CD4-positive, alpha-beta T cell (primary cell): ENCODE measurements around the gene FXYD3. TPM values are rescaled to one million over a fixed set of nuclear protein-coding genes. Genes with fewer than 3 reads are reported as not detected.

Source experiments
- ATAC-seq: fragments of 200-7000 bp; cut with Tn5 transposase; one replicate; pipeline ENCODE4 v1.10.0; 2022; ENCODE audit warnings: mild to moderate bottlenecking; ENCODE audit not compliant: poor library complexity
- CTCF ChIA-PET: fragments of 350-600 bp; sonication (Branson Sonifier 250); formaldehyde crosslinking; loops from one replicate; lab custom pipeline; 2021; ENCODE audit warnings: antibody characterized with exemption, inconsistent platforms; lab: Charles Lee
- POLR2A ChIA-PET: fragments of 350-600 bp; sonication (Branson Sonifier 250); formaldehyde crosslinking; loops from one replicate; lab custom pipeline; 2021; ENCODE audit warnings: antibody characterized with exemption, inconsistent platforms; lab: Charles Lee
- DNase-seq, 14 experiments: peaks; one replicate each; pipeline ENCODE4 v3.0.0-alpha.2; 2013 to 2020; ENCODE audit warnings: mixed read lengths in 2 of 14
- H3K27ac ChIP-seq, 2 donors: one replicate each; pipeline versions ENCODE4 v1.5.1 to v1.7.0; 2013; ENCODE audit warnings: low read length in 2 of 2, low read depth in 1 of 2, mild to moderate bottlenecking in 1 of 2
- H3K27me3 ChIP-seq, 2 experiments: 1 replicate in 1 of 2; 2 replicates in 1 of 2; pipeline versions ENCODE4 v1.6.1 to v1.7.0; 2013; ENCODE audit warnings: low read length in 2 of 2, control low read depth in 1 of 2, mild to moderate bottlenecking in 1 of 2, moderate library complexity in 1 of 2; ENCODE audit not compliant: insufficient read depth in 2 of 2, control insufficient read depth in 1 of 2
- H3K36me3 ChIP-seq: one replicate; pipeline ENCODE4 v1.6.1; 2013; ENCODE audit warnings: low read length, control low read depth; ENCODE audit not compliant: insufficient read depth
- H3K4me1 ChIP-seq: one replicate; pipeline ENCODE4 v1.6.1; 2013; ENCODE audit warnings: low read length, control low read depth; ENCODE audit not compliant: insufficient read depth
- H3K4me3 ChIP-seq: one replicate; pipeline ENCODE4 v1.5.1; 2013; ENCODE audit warnings: mild to moderate bottlenecking, low read length, moderate library complexity
- H3K9me3 ChIP-seq, 2 experiments: 1 replicate in 1 of 2; 2 replicates in 1 of 2; pipeline versions ENCODE4 v1.6.1 to v1.7.0; 2013; ENCODE audit warnings: low read length in 2 of 2, mild to moderate bottlenecking in 2 of 2, control low read depth in 1 of 2, moderate library complexity in 1 of 2; ENCODE audit not compliant: control insufficient read depth in 1 of 2, insufficient read depth in 1 of 2
- H3K27ac Mint-ChIP-seq: one replicate; pipeline ENCODE4 v1.8.0; 2020; ENCODE audit warnings: mixed read lengths
- H3K27me3 Mint-ChIP-seq: one replicate; pipeline ENCODE4 v1.8.0; 2021; ENCODE audit warnings: mixed read lengths
- H3K36me3 Mint-ChIP-seq: one replicate; pipeline ENCODE4 v1.8.0; 2021; ENCODE audit warnings: low read depth, mixed read lengths
- H3K4me1 Mint-ChIP-seq: one replicate; pipeline ENCODE4 v1.8.0; 2021; ENCODE audit warnings: low read depth, mixed read lengths
- H3K4me3 Mint-ChIP-seq: one replicate; pipeline ENCODE4 v1.8.0; 2020; ENCODE audit warnings: mild to moderate bottlenecking, mixed read lengths
- H3K9me3 Mint-ChIP-seq: one replicate; pipeline ENCODE4 v1.8.0; 2020; ENCODE audit warnings: mixed read lengths
- intact Hi-C, 2 experiments: fragments of 100-400 bp; cut with DNase I in 1 of 2; cut with micrococcal nuclease in 1 of 2; formaldehyde crosslinking; loops; one replicate each; pipeline versions ENCODE4 v1.15.1 to v1.9.0; 2023 to 2025; cut with DNase I, micrococcal nuclease
- total RNA-seq, 174 experiments: library from RNA in 2 of 174; stranded (reverse) in 2 of 174; gene quantifications; one replicate each; pipeline ENCODE4 v1.2.3 and lab custom pipeline; 2021 to 2026
- TF ChIP-seq, protein P1 (sequence below): fragments of 200-600 bp; IDR thresholded peaks from one replicate; pipeline ENCODE4 v1.8.0; 2022; ENCODE audit warnings: antibody characterized with exemption, mild to moderate bottlenecking

The FXYD3 gene
- total RNA-seq, 2 experiments from 2014 or later = not detected

DNA sequence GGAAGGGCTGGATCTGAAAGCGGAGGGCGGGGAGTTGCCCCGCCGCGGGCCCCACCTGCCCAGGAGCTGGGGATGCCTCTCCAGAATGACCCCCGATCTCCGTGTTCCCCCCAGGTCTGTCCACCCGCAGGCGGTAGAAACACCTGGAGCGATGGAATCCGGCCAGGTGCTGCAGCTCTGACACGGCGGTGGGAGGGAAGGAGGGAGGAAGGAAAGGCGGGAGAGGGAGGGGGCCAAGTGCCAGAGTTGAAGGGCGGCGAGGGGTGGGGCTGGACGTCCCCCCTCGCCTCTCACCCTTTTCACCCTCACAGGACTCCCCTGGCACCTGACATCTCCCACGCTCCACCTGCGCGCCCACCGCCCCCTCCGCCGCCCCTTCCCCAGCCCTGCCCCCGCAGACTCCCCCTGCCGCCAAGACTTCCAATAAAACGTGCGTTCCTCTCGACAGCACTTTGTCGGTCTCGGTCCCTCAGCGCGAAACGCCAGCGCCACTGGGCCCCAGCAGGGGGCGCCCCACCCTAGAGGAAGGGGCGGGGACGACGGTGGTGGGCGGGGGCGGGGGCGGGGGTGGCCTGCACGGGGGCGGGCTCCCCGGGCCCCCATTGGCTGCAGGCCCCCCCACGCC is 27.1 kb downstream of the FXYD3 start:
- H3K27me3 Mint-ChIP-seq = no peaks in the 10 kb centered on the region
- Histone ChIP-seq H3K27ac (no peak overlapping the region), H3K4me3 (peak overlapping the region; percentile 51), H3K9me3 (no peaks in the 10 kb centered on the region), H3K27me3 (no peaks in the 10 kb centered on the region), H3K36me3 (no peaks in the 10 kb centered on the region), H3K4me1 (peaks cover 50% of the 10 kb centered on the region)
- H3K9me3 Mint-ChIP-seq = no peaks in the 10 kb centered on the region
- H3K4me3 Mint-ChIP-seq = peak overlapping the region; percentile 75
- H3K27ac Mint-ChIP-seq = peak overlapping the region; percentile 42
- POLR2A ChIA-PET = interaction anchor here (0.8 to 3.4 kb wide), 10 partner anchors 11 to 127 kb away, joined by 3 to 38 read pairs (median 12); partner anchors contain the start of genes FXYD5 and USF2
- H3K36me3 Mint-ChIP-seq = no peaks in the 10 kb centered on the region
- CTCF ChIA-PET = interaction anchor here (1.0 to 4.1 kb wide), 7 partner anchors 11 to 98 kb away, joined by 3 to 46 read pairs (median 8); partner anchors contain the start of gene FXYD5
- DNase-seq (peak; percentile 63 to 86 (median 76)), ATAC-seq (peak; percentile 27)
- TF ChIP-seq, protein P1, sequence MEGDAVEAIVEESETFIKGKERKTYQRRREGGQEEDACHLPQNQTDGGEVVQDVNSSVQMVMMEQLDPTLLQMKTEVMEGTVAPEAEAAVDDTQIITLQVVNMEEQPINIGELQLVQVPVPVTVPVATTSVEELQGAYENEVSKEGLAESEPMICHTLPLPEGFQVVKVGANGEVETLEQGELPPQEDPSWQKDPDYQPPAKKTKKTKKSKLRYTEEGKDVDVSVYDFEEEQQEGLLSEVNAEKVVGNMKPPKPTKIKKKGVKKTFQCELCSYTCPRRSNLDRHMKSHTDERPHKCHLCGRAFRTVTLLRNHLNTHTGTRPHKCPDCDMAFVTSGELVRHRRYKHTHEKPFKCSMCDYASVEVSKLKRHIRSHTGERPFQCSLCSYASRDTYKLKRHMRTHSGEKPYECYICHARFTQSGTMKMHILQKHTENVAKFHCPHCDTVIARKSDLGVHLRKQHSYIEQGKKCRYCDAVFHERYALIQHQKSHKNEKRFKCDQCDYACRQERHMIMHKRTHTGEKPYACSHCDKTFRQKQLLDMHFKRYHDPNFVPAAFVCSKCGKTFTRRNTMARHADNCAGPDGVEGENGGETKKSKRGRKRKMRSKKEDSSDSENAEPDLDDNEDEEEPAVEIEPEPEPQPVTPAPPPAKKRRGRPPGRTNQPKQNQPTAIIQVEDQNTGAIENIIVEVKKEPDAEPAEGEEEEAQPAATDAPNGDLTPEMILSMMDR = peak; percentile 71
- peaks cover 43% of the 10 kb centered on the region for H3K4me1 Mint-ChIP-seq
- intact Hi-C loops = loop anchor here (2.0 to 10.0 kb wide), 7 partner anchors 70 to 322 kb away; partner anchors contain the start of gene USF2 (in 2 of the 2)

DNA sequence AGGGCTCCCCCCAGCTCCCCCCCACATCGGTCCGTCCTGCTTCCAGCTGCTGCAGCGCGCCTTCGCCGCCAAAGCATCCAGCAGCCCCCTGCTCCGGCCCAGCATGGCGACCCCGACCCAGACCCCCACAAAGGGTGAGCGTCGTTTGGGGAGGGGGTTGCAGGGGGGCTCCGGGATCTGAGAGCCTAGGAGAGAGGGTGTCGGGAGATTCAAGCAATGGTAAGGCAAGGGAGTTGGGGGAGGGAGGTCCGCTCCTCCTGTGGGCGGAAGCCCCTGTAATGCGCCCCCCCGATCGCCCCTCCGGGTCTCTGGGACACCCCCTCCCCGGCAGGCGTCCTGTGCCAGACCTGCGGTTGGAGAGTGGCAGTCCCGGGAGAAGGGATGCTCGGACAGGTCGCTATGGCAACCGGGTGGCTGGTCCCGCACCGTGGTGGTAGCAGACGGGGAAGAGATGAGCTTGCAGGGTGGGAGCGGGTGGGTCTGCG is 27.6 kb downstream of the FXYD3 start, which contains the start of gene FXYD7:
Gene FXYD7 (plus strand): TSS at position 25 of the 485 bp plus-strand sequence. CDS start 79 bp downstream, at position 104.
- Histone ChIP-seq H3K9me3 (no peaks in the 10 kb centered on the region), H3K27ac (no peak within 1 kb of the TSS), H3K36me3 (no peaks in the 10 kb centered on the region), H3K4me3 (peak within 1 kb of the TSS; percentile 51), H3K27me3 (no peaks in the 10 kb centered on the region), H3K4me1 (peaks cover 50% of the 10 kb centered on the region)
- Mint-ChIP-seq H3K4me3 (peak within 1 kb of the TSS; percentile 90), H3K27me3 (no peaks in the 10 kb centered on the region), H3K4me1 (peaks cover 43% of the 10 kb centered on the region), H3K9me3 (no peaks in the 10 kb centered on the region), H3K36me3 (no peaks in the 10 kb centered on the region), H3K27ac (peak within 1 kb of the TSS; percentile 79)
- intact Hi-C loops = loop anchor here (2.0 to 10.0 kb wide), 7 partner anchors 70 to 322 kb away; partner anchors contain the start of gene USF2 (in 2 of the 2)
- peak in 3 of 14 experiments; percentile 13 to 36 (median 15) for DNase-seq
- POLR2A ChIA-PET = interaction anchor here (2.4 to 3.4 kb wide), 4 partner anchors 11 to 73 kb away, joined by 10 to 38 read pairs (median 22); partner anchors contain the start of gene FXYD5
- no peak for ATAC-seq
- TF ChIP-seq, protein P1 = peak; percentile 35
- CTCF ChIA-PET = interaction anchor here (1.0 to 4.1 kb wide), 4 partner anchors 10 to 71 kb away, joined by 3 to 46 read pairs (median 8); partner anchors contain the start of gene FXYD5

DNA sequence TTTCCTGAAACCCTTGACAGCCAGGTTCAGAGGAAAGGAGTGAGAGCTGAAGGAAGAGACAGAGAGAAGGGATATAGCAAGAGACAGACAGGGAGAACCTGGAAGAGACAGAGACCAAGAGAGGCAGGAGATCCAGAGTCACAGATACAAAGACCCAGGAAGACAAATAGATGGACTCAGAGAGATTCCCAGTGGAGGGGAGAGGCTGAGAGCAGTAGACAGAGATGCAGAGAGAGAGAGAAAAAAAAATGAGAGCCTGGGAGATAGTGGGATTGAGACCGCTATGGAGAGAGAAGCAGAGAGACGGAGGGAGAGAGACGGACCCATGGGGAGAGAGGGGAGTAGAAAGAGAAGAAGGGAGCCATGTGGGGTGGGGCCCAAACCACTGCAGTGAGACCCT is 28.2 kb downstream of the FXYD3 start:
- Histone ChIP-seq H3K9me3 (no peaks in the 10 kb centered on the region), H3K4me3 (peak overlapping the region; percentile 51), H3K4me1 (peaks cover 50% of the 10 kb centered on the region), H3K27me3 (no peaks in the 10 kb centered on the region), H3K27ac (no peak overlapping the region), H3K36me3 (no peaks in the 10 kb centered on the region)
- H3K9me3 Mint-ChIP-seq = no peaks in the 10 kb centered on the region
- H3K4me1 Mint-ChIP-seq = peaks cover 43% of the 10 kb centered on the region
- peak overlapping the region; percentile 42 for H3K4me3 Mint-ChIP-seq
- ChIA-PET CTCF (interaction anchor here (1.0 to 4.1 kb wide), 3 partner anchors 10 to 70 kb away, joined by 3 to 46 read pairs (median 13); partner anchors contain the start of gene FXYD5), POLR2A (interaction anchor here (1.6 to 3.4 kb wide), 2 partner anchors 63 to 67 kb away, joined by 3 to 38 read pairs; no protein-coding TSS in a partner anchor)
- ATAC-seq = no peak
- H3K36me3 Mint-ChIP-seq = no peaks in the 10 kb centered on the region
- intact Hi-C loops = loop anchor here (2.0 to 10.0 kb wide), 7 partner anchors 69 to 321 kb away; partner anchors contain the start of gene USF2 (in 2 of the 2)
- TF ChIP-seq, protein P1 = no peak
- no peak for DNase-seq
- no peaks in the 10 kb centered on the region for H3K27me3 Mint-ChIP-seq
- peak overlapping the region; percentile 50 for H3K27ac Mint-ChIP-seq
